COR-L47 (cell line): Measurements from ENCODE around the gene MAP7.

Experiments
- DNase-seq: peaks from one replicate; lab custom pipeline; 2025; lab: John Stamatoyannopoulos, UW

Gene MAP7

DNA sequence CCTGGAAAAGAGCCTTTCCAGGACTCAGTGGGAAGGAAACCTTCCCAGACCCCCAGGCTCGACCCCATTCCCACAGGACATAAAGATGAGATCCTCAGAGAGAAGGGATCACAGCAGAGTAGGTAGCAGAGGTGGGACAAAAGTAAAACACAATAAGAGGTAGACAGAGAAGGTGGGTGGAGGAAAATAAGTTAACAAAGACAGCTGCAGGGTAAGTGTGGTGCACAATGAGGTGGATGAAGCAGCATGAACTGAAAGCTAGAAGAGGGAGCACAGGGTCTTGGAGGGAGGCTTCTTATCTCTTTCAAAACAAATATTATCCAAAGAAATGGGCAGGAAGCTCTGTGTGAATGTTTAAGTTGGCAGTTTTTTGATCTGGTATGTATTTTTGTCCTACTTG is 14.0 kb upstream of the MAP7 start:
- DNase-seq, result no peak

DNA sequence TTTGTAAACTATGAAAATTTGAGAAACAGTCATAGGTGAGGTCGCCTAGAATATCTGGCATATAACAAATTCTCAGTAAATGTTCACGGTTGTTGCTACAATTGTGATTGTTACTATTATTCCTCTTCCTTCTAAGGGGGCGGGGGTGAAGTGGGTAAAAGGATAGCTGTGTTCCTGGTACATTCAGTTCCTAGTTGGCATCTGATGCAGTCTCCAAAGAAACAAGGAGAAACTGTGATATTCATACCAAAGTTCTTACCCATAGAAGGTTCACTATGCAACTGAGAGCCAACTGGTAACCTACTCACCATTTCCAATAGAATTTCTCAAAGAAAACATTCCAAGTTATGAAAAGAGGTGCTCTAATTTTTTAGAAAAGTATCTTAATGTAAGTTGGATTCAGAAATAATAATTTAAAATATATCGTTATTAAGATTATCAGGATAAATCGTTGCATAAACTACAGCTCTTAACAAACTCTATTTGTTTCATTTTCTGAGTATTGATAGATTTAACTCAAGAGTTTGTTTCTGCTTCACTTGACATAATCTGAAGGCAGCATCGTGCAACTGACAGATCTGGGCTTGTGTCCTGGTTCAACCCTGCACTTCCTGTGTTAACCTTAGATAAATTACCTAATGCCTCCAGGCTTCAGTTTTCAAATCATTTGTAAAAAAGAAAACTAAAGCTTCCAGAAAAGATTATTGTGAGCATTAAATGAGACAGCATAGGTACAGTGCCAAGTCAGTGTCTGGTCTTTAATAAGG is 13.3 kb upstream of the MAP7 start:
- no peak for DNase-seq

DNA sequence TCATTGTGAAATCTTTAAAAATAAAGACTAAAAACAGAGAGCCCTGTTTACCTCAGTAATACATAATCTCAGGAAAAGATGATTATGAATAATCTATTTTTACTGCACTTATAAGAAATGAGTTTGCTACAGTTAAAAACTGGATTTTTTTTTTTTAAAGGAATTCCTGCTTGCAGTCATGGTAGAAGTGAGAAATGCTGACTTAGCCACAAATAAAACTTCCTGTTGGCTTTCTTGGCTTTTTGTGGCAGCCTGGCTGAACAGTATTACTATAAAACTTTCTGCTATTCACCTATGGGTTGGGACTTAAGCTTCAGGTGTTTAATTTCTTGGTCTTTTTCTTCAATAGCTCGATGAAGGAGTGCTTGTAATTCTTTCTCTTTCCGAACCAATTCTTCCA is 12.0 kb upstream of the MAP7 start:
- no peak for DNase-seq

DNA sequence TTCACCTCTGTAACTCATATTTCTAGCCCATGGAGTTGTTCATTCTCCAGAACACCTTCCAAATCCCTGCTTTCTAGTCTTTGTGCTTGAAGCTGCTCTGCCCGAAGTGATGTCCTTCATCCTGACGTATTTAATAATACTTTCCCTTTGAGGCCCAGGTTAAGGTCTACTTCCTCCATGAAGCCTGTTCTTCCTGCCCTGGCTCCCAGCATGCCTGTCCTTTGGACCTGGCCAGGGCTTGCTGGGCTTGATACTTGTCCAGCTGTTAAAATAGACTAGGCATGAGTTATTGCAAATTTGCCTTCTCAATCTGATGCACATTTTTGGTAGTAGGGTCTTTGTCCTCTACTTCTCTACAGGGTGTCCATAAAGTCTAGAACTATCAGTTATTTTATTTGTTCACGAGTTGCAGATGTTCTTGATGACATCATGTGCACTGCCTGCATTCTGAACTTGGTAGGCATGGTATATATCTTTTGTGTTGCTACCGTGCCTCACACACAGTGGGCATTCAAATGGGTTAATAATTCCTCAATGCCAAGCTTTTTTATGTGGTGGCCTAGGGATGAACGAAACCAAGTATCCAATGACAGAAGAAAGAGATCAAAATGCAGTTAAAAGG is 3.1 kb upstream of the MAP7 start:
- no peak for DNase-seq

DNA sequence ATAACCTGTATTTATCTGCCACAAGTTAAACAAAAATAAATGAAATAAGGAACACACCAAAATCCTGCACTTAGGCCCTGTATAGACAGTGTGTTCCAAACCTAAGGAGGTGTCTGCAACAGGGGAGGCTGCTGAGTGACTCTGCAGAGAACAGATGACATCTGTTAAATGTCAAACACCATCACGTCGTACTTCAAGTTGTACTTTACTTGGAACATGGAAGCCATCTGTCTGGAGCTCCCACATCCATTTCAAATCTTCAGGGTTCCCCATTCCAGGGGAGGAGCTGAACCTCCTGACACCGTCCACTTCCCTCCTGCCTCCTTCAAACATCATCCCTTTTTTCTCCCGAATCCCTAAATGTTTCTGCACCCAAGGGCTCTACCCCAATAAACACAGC is 1.8 kb upstream of the MAP7 start:
- no peak for DNase-seq

DNA sequence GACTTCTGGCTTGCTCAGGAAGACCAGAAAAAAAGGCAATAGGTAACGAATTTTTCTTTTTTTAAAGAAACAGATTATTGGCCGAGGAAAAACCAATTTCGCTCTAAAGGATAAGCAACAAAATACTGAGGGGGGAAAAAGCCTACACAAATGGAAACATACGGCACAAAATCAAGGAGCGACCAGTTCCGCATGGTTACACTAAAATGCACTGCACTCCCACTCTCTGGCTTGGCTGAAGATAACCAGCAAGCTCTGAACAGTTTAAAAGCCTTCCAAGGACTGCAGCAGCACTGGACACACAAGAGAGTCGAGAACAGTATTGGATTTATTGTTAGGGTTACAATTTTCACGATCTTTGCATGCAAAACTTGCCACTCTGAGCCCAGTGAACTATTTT is 881 bp upstream of the MAP7 start:
- no peak for DNase-seq

DNA sequence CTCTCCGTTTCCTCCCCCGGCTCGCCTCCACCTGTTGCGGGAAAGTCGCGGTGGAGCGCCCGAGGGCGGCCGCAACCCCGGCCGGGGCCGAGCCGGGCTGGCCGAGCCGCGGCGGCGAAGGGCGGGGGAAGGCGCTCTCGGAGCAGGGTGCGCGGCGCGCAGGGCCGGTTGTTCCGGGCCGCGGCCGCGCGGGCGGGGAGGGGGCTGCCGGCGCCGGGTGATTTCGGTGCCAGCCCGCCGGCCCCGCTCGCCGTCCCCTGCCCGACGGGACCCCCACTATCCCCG is 235 bp downstream of the MAP7 start:
- no peak for DNase-seq

DNA sequence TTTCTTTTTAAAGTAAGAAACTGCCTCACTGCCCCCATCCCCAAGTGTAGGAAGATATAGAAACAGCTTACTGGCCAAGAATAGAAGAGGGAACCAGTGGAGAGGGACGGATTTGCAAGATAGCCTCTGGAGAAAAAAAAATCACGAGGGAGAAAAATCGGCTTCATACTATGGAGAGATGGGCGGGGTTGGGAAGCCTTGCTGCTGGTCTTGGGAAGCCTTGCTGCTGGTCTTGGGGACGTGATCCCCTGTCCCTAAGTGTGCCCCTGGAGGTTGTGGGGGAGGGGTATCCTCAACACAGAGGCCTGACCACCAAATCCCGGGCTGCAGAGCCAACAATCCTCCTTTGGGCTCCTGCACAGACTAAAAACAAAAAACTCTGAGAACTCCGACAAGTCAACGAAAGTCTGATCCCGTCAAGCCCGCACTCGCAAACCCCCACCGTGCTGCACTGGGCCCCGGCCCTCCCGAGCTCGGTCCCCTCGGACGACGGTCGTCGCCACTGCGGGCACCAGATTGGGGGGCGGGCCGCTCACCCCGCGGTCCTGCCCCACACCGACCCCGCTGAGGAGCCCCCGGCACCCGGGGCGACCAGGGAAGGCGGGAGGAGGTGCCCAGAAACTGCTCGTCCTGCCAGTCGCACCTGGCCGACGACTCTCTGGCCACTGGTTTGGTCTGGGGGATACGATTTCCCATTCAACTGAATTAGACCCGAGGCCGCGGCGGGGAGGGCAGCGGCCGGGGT is 750 bp downstream of the MAP7 start:
- DNase-seq, result no peak

DNA sequence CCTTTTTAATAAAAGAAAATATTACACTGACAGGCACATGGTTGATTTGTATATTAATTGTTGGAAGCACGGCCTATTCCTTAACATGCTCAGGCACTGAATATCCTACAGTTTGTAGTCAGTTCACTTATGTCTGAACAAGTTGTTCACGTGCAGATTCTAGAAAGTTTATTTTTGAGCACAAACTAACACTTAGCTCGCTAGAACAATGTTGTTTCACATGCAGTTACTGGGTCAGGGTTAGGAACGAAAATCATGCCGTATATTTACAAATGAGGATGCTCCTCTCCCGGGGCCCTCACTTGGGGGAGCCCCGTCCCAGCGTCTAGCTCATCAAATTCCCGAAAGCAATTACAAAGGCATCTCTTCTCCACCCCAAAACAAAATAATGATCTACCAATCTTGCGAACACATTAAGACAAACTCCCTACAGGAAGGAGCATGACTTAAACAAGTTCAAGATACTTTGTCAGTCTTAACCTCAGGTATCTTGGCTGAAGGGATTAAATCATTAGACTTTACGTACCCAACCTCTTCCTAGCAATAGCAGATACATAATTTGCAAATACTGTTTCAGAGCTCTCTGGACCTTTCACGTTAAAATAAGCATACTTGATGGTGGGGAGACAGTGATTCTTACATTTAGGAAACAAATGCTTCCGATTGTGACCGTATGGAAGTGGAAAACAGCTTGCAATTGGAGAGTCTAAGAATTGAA is 1.5 kb downstream of the MAP7 start:
- no peak for DNase-seq

DNA sequence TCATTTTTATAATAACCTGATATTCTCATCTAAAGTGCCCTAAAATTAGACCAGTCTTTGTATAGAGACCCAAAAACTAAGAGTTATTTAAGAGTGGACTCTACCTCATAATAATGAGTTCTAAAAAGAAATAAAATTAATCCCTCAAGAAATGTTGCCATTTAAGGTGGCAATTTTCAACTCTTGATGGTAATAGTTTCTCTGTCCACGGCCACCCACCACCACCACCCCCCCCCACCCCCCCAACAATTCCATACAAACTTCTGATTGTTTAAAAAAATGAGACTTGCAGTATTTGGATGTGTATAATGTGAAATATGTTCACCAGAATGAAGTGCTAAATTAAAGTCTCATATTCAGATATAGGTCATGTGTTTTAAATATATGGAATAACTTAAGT is 2.4 kb downstream of the MAP7 start:
- DNase-seq, result no peak

DNA sequence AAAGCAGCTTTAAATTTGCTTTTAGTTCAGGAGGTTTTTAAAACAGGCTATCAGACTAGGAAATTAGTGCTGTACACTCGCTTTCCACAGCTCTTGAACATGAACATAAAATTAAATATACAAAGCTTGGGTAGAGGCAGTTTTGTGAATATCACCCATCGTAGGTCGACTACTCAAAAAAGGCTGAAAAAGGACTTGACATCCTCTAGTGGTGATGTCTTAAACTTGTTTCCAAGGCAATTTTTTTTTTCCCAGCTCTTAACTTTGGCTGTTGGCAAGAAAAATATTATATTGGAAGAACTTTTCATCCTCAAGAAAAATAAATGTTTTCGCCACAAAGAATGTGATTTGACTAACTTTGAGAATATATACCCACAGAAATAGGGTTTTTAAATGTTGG is 2.9 kb downstream of the MAP7 start:
- peak; percentile 28 for DNase-seq

DNA sequence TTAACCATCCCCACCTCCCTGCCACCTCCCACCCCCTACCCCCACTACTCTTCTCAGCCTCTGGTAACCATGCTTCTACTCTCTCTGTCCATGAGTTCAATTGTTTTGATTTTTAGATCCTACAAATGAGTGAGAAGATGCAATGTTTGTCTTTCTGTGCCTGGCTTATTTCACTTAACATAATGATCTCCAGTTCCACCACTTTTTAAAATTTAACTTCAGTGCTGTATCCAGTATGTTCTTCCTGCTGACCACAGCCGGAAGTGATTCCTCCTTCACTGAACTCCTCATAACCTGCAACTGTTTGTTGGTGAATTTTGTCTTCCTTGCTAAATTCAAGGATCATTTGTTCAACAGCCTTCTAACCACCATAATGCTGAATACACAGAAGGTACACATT is 3.9 kb downstream of the MAP7 start:
- no peak for DNase-seq

DNA sequence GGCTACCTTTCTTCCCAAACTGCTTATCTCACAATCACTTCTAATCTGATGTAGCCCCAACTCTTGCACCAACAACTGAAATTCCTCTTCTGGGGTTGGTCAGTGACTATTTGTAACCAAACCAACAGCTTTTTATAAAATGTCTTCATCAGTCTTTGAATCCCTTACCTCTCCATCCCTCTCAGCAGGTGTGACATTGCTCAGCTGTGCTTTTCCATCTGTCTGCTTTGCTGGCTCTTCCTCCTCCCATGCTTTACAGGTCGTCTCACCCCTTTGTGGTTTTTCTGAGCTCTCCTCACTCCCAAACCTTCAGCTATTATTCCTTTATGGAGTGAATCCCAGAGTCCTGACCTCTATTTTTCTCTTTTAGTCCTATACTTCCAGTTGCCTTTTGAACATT is 5.9 kb downstream of the MAP7 start:
- DNase-seq, result no peak

DNA sequence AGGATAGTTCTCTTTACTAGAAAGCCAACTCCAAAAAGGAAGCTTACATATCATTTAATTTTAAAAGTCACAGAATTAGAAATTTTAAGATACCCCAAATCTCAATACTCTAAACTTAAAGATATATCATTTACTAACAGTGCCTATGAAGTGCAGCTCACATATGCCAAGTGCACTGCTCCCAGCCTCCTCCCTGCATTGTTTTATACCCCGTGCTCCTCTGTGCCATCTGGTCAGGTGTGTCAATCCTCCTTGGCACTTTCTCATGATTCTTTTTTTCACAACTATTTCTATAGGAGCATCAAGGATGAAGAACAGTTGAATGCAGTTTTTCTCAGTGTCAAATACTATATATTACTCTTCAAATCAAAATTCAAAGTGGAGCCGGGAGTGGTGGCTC is 8.8 kb downstream of the MAP7 start:
- no peak for DNase-seq

DNA sequence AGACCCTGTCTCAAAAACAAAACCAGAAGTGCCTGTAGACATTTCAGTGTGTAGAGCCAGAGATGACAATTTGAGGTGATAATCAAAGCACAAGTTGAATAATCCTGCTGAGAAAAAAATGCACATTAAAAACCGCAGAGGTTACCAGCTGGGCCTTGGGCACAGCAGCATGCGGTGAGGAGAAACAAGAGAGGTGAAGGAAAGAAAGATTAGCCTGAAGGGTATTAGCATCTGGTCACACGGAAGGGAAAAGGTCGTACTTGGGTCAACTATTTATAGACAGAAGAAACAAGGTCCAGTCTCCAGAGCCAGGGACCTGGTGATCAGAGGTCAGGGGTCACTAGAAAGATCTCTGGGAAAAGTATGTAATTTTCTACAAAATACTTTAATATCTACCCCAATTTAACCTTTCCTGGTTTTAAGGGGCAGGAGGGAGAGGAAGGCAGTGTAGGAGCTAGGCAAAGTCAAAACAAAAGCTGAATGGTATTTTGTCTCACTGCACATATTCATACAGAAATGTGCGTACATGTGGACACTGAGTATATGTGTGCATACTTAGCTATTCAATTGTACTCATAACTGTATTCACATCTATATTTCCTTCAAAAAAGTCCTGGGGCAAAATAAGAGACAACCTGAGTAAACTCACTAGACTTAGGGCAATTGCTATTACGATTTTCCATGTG is 10.1 kb downstream of the MAP7 start:
- DNase-seq, result no peak

DNA sequence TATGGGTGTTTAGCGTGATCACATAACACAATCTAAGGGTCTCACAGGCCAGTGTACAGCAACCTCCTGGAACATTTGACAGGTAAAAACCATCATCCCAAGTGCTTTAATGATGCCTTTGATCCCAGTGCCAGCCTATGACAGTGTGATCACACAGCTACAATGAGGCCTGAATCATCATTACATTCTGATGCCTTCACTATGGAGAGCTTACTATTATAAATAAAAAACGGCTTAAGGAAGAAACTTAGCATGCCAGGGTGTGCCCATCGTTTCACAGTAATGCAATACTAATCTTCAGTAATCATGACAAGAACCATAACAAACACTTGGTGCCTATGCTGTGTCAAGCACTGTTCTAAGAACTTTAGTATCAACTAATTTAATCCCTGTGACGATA is 11.4 kb downstream of the MAP7 start:
- DNase-seq, result no peak

DNA sequence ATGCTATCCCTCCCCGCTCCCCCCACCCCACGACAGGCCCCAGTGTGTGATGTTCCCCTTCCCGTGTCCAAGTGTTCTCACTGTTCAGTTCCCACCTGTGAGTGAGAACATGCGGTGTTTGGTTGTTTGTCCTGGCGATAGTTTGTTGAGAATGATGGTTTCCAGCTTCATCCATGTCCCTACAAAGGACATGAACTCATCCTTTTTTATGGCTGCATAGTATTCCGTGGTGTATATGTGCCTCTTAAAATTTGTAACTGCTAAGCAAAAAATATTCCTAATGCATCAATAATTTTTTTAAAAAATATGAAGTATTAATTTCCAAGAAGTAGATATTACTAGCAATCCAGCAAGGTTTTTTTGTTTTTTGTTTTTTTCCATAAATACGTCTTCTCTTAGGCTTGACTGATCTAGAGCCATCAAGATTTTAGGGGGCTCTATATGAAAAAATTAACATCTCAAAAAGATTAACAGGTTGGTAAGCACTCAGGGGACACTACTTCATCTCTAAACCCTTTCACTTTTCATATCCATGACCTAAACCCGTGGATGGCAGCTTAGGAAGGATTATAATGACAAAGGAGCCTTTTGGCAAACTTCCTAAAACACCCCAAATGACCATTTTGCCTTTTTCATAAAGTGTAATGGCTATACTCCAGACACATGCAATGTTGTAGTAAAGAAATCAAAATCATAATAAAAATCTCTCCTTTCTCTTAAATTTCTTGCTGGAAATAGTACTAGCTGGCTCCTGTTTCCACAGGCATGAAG is 14.2 kb downstream of the MAP7 start:
- DNase-seq, result no peak

DNA sequence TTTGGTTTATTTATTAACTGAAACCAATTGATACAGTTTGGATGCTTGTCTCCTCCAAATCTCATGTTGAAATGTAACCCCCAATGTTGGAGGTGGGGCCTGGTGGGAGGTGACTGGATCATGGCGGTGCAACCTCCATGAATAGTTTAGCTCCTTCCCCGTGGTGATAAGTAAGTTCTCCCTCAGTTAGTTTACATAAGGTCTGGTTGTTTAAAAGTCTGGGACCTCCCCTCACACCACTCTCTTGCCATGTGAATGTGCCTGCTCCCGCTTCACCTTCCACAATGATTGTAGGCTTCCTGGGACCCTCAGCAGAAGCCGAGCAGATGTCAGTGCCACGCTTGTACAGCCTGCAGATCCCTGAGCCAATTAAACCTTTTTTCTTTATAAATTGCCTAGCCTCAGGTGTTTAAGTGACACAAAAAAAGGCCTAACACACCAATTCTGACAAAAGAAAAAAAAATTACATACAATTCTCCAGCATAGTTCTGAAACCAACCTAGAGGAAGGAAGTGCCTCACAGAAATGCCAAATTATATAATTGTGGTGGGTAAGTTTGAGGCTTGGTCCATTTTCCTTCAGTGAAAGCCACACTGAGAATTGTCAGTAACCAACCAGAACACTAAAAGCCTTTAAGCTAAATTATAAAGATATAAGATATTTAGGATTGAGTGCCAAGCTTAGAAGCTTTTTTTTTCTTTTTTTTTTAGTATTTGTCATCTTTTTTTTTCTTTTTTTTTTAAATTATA is 15.0 kb downstream of the MAP7 start:
- no peak for DNase-seq

DNA sequence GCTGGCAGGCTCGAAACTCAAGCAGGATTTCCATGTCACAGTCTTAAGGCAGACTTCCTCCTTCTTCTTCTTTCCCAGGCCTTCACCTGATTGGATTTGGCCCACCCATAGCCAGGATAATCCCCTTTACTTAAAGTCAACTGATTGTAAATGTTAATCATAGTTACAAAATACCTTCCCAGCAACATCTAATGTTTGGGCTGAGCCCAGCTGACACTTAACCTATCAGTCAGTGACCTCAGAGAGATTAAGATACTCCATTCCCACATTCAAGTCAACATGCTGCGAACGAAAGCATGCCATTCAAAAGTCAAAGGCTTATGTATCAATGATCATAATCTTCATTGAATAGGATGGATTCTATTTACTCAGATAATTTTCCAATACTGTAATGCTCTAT is 16.0 kb downstream of the MAP7 start:
- DNase-seq, result no peak

DNA sequence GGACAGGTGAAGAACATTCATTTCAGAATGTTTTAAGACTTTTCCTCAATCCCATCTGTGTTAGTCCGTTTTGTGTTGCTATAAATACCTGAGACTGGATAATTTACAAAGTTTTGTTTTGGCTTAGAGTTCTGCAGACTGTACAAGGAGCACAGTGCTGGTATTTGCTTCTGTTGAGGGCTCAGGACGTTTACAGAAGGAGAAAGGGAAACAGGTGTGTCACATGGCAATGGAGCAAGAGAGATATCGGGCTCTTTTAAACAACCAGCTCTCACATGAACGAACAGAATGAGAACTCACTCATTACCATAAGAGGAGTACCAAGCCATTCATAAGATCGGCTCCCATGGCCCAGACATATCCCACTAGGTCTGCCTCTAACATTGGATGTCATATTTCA is 16.7 kb downstream of the MAP7 start:
- no peak for DNase-seq

DNA sequence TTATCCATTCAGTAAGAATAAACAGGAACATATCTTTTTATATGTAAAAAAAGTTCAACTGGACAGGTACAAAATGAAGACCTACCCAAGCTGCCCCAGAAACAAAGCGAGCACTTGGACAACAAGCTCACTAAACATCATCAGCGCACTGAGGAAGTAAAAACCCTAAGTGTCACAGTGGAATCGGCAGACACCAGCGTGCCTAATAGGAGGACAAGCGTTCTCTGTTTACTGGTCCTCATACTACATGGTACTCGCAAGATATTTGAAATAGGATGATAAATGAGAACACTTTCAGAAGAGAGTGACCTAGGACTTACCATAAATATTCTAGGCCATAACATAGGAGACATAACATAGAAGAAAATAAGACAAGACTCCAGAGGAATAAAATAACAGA is 18.2 kb downstream of the MAP7 start:
- DNase-seq, result no peak
